Fibroblast of lung (primary cell): ENCODE data around the gene IMMP2L. TPM values are rescaled to one million over a fixed set of nuclear protein-coding genes. Genes with fewer than 3 reads are reported as not detected.

Experiments
- DNase-seq, 2 donors: peaks; one replicate each; pipeline versions ENCODE4 v3.0.0 to v3.0.0-alpha.2; 2010; ENCODE audit warnings: low read depth in 2 of 2
- H2AFZ ChIP-seq: 2 replicates; pipeline ENCODE4 v1.5.1; 2012; ENCODE audit warnings: low read length, control low read depth, inconsistent platforms
- H3K27ac ChIP-seq: 2 replicates; pipeline ENCODE4 v1.5.1; 2011; ENCODE audit warnings: low read length, control low read depth; ENCODE audit not compliant: insufficient read depth
- H3K27me3 ChIP-seq: 2 replicates; pipeline ENCODE4 v1.5.1; 2011; ENCODE audit warnings: mild to moderate bottlenecking, low read length; ENCODE audit not compliant: control insufficient read depth, insufficient read depth
- H3K36me3 ChIP-seq: 2 replicates; pipeline ENCODE4 v1.5.1; 2011; ENCODE audit warnings: low read length; ENCODE audit not compliant: control insufficient read depth, insufficient read depth
- H3K4me1 ChIP-seq: 2 replicates; pipeline ENCODE4 v1.5.1; 2011; ENCODE audit warnings: low read length; ENCODE audit not compliant: control insufficient read depth, insufficient read depth; ENCODE audit errors: extremely low read depth
- H3K4me2 ChIP-seq: 2 replicates; pipeline ENCODE4 v1.5.1; 2011; ENCODE audit warnings: low read length, control low read depth; ENCODE audit not compliant: insufficient read depth; ENCODE audit errors: extremely low read depth
- H3K4me3 ChIP-seq, 4 experiments: fragments of 200-600 bp in 1 of 4; sonication (generic) in 1 of 4; replicated peaks in 1 of 4; 2 replicates each; pipeline ENCODE4 v1.5.1; 2011 to 2016; ENCODE audit warnings: low read length in 4 of 4, low read depth in 3 of 4, mild to moderate bottlenecking in 3 of 4, control low read depth in 2 of 4, inconsistent platforms in 1 of 4, mixed read lengths in 1 of 4; ENCODE audit not compliant: insufficient read depth in 1 of 4; ENCODE audit errors: control extremely low read depth in 1 of 4
- H3K79me2 ChIP-seq: 2 replicates; pipeline ENCODE4 v1.5.1; 2012; ENCODE audit warnings: mild to moderate bottlenecking, low read length, inconsistent platforms; ENCODE audit not compliant: control insufficient read depth, insufficient read depth
- H3K9ac ChIP-seq: 2 replicates; pipeline ENCODE4 v1.5.1; 2011; ENCODE audit warnings: mild to moderate bottlenecking, low read length, control low read depth; ENCODE audit not compliant: insufficient read depth
- H3K9me3 ChIP-seq: 2 replicates; pipeline ENCODE4 v1.5.1; 2012; ENCODE audit warnings: low read depth, low read length; ENCODE audit not compliant: control insufficient read depth, insufficient read depth
- H4K20me1 ChIP-seq: 2 replicates; pipeline ENCODE4 v1.5.1; 2011; ENCODE audit warnings: low read length; ENCODE audit not compliant: control insufficient read depth, insufficient read depth; ENCODE audit errors: extremely low read depth
- CTCF ChIP-seq, 2 donors: IDR thresholded peaks in 1 of 2; conservative IDR thresholded peaks in 1 of 2; 1 replicate in 1 of 2; 2 replicates in 1 of 2; pipeline ENCODE4 v1.5.1; 2011 to 2012; ENCODE audit warnings: low read length in 2 of 2, control low read depth in 1 of 2, inconsistent platforms in 1 of 2, low read depth in 1 of 2, mild to moderate bottlenecking in 1 of 2
- EZH2 ChIP-seq: IDR thresholded peaks from 2 replicates; pipeline ENCODE4 v1.5.1; 2012; ENCODE audit warnings: low read length, control low read depth, mild to moderate bottlenecking; ENCODE audit errors: missing control alignments
- polyA plus RNA-seq, 2 donors: library from polyadenylated mRNA; depleted of rRNA in 1 of 2; stranded (reverse) in 1 of 2; unstranded in 1 of 2; fragments of >200 nt; gene quantifications; 2 replicates each; pipeline ENCODE4 v1.2.1, GENCODE V29; 2011 to 2012; ENCODE audit warnings: missing spikeins in 1 of 2
- total RNA-seq: library from RNA; depleted of rRNA; stranded (reverse); fragments of >200 nt; gene quantifications from 2 replicates; pipeline ENCODE4 v1.2.1, GENCODE V29; 2014

The IMMP2L gene
- total and polyA plus RNA-seq, 2 donors (not counting 1 experiment from before 2014, with no cell fraction given), result 6.9 to 14.4 TPM

- H3K4me1 ChIP-seq, result no peaks in the 10 kb centered on the region
- no peak overlapping the region for H3K9ac ChIP-seq
- no peaks in the 10 kb centered on the region for H3K9me3 ChIP-seq
- H3K4me3 ChIP-seq, result no peak overlapping the region
- H3K27ac ChIP-seq, result no peak overlapping the region
- H4K20me1 ChIP-seq, result no peaks in the 10 kb centered on the region
- H3K79me2 ChIP-seq, result no peaks in the 10 kb centered on the region
- no peak for DNase-seq
- no peaks in the 10 kb centered on the region for H3K27me3 ChIP-seq
- TF ChIP-seq CTCF (conservative IDR thresholded peaks at IDR 0.05 in 1 of 2, IDR thresholded peaks at IDR 0.05 in 1 of 2; ENCODE audit: low read depth in 1 of 2, low read length in 2 of 2) (no peak), EZH2 (no peak)
- H3K36me3 ChIP-seq, result no peaks in the 10 kb centered on the region
- H3K4me2 ChIP-seq, result no peak overlapping the region
- H2AFZ ChIP-seq, result no peak overlapping the region
Observed at GRCh38 chr7:111160297-111160696, 402.0 kb downstream of the IMMP2L start.

- peak; percentile 22 to 66 for DNase-seq
- TF ChIP-seq EZH2 (no peak), CTCF (conservative IDR thresholded peaks at IDR 0.05 in 1 of 2, IDR thresholded peaks at IDR 0.05 in 1 of 2; ENCODE audit: low read depth in 1 of 2, low read length in 2 of 2) (no peak)
- H3K79me2 ChIP-seq, result no peaks in the 10 kb centered on the region
- no peak overlapping the region for H3K4me2 ChIP-seq
- no peaks in the 10 kb centered on the region for H4K20me1 ChIP-seq
- H3K9ac ChIP-seq, result no peak overlapping the region
- no peaks in the 10 kb centered on the region for H3K27me3 ChIP-seq
- H2AFZ ChIP-seq, result no peak overlapping the region
- H3K9me3 ChIP-seq, result no peaks in the 10 kb centered on the region
- no peak overlapping the region for H3K27ac ChIP-seq
- H3K4me3 ChIP-seq, result no peak overlapping the region
- H3K4me1 ChIP-seq, result no peaks in the 10 kb centered on the region
- H3K36me3 ChIP-seq, result no peaks in the 10 kb centered on the region
Observed at GRCh38 chr7:111159426-111159825, 402.9 kb downstream of the IMMP2L start.

GRCh38 chr7:111150709-111151108 is 411.6 kb downstream of the IMMP2L start:
- H3K9me3 ChIP-seq, result no peaks in the 10 kb centered on the region
- no peak for TF ChIP-seq EZH2
- no peak for TF ChIP-seq CTCF (conservative IDR thresholded peaks at IDR 0.05 in 1 of 2, IDR thresholded peaks at IDR 0.05 in 1 of 2; ENCODE audit: low read depth in 1 of 2, low read length in 2 of 2)
- no peaks in the 10 kb centered on the region for H3K79me2 ChIP-seq
- no peak overlapping the region for H3K9ac ChIP-seq
- no peak for DNase-seq
- H3K4me3 ChIP-seq, result no peak overlapping the region
- no peaks in the 10 kb centered on the region for H3K27me3 ChIP-seq
- no peaks in the 10 kb centered on the region for H4K20me1 ChIP-seq
- H3K27ac ChIP-seq, result no peak overlapping the region
- no peaks in the 10 kb centered on the region for H3K36me3 ChIP-seq
- no peak overlapping the region for H2AFZ ChIP-seq
- H3K4me2 ChIP-seq, result no peak overlapping the region
- H3K4me1 ChIP-seq, result no peaks in the 10 kb centered on the region
